SK-N-SH treated with all-trans-retinoic acid at 6 μM for 48 hours (cell line): ENCODE results near the gene GNA14.

ENCODE experiments used
- ATAC-seq: fragments of 200-7000 bp; cut with Tn5 transposase; 3 replicates; pipeline ENCODE4 v1.9.1; 2020; ENCODE audit warnings: mild to moderate bottlenecking, moderate library complexity
- ARNTL ChIP-seq: fragments of 450-650 bp; formaldehyde crosslinking; IDR thresholded peaks from 2 replicates; pipeline ENCODE4 v1.5.0; 2020; ENCODE audit warnings: low read depth, mild to moderate bottlenecking, moderate library complexity, borderline replicate concordance
- BACH2 ChIP-seq: fragments of 250-450 bp; sonication (Bioruptor Pico); IDR thresholded peaks from 2 replicates; pipeline ENCODE4 v1.9.0; 2021; ENCODE audit warnings: mild to moderate bottlenecking, borderline replicate concordance
- CSDC2 ChIP-seq: fragments of 250-450 bp; sonication (Bioruptor Pico); IDR thresholded peaks from 2 replicates; pipeline ENCODE4 v1.5.0; 2020; ENCODE audit warnings: mild to moderate bottlenecking, moderate library complexity
- CSRNP3 ChIP-seq: fragments of 250-450 bp; sonication (Bioruptor Pico); IDR thresholded peaks from 2 replicates; pipeline ENCODE4 v1.5.1; 2021; ENCODE audit warnings: mild to moderate bottlenecking, moderate library complexity
- ESRRG ChIP-seq: fragments of 250-450 bp; sonication (Bioruptor Pico); IDR thresholded peaks from 2 replicates; pipeline ENCODE4 v1.6.1; 2021; ENCODE audit warnings: mild to moderate bottlenecking
- GLIS3 ChIP-seq: fragments of 250-450 bp; sonication (Bioruptor Pico); IDR thresholded peaks from 2 replicates; pipeline ENCODE4 v1.5.0; 2020; ENCODE audit warnings: mild to moderate bottlenecking, moderate library complexity
- ISL1 ChIP-seq: fragments of 250-450 bp; sonication (Bioruptor Pico); IDR thresholded peaks from 2 replicates; pipeline ENCODE4 v2.1.2; 2022; ENCODE audit warnings: mild to moderate bottlenecking, moderate library complexity
- OSR1 ChIP-seq: fragments of 250-450 bp; sonication (Bioruptor Pico); IDR thresholded peaks from 2 replicates; pipeline ENCODE4 v1.8.0; 2022; ENCODE audit warnings: moderate library complexity, mild to moderate bottlenecking, inconsistent platforms
- PPARA ChIP-seq: fragments of 250-450 bp; sonication (Bioruptor Pico); IDR thresholded peaks from 2 replicates; pipeline ENCODE4 v1.5.0; 2020; ENCODE audit warnings: mild to moderate bottlenecking, borderline replicate concordance
- RARB ChIP-seq: fragments of 250-450 bp; sonication (Bioruptor Pico); IDR thresholded peaks from 2 replicates; pipeline ENCODE4 v1.8.0; 2021; ENCODE audit warnings: mild to moderate bottlenecking, moderate library complexity
- TCF4 ChIP-seq: fragments of 250-450 bp; sonication (Bioruptor Pico); IDR thresholded peaks from 2 replicates; pipeline ENCODE4 v1.8.0; 2021; ENCODE audit warnings: mild to moderate bottlenecking, moderate library complexity, borderline replicate concordance
- TOX ChIP-seq: fragments of 250-450 bp; sonication (Bioruptor Pico); IDR thresholded peaks from 2 replicates; pipeline ENCODE4 v1.8.0; 2021; ENCODE audit warnings: mild to moderate bottlenecking, moderate library complexity, borderline replicate concordance
- ZC3H10 ChIP-seq: fragments of 250-450 bp; sonication (Bioruptor Pico); IDR thresholded peaks from 2 replicates; pipeline ENCODE4 v1.5.1; 2021; ENCODE audit warnings: mild to moderate bottlenecking, moderate library complexity
- ZFP3 ChIP-seq: fragments of 250-450 bp; sonication (Bioruptor Pico); IDR thresholded peaks from 2 replicates; pipeline ENCODE4 v1.5.0; 2020; ENCODE audit warnings: mild to moderate bottlenecking, moderate library complexity
- ZNF565 ChIP-seq: fragments of 450-650 bp; formaldehyde crosslinking; conservative IDR thresholded peaks from 2 replicates; pipeline ENCODE4 v1.5.0; 2020; ENCODE audit warnings: low read depth, mild to moderate bottlenecking, moderate library complexity
- ZNF70 ChIP-seq: fragments of 450-650 bp; formaldehyde crosslinking; IDR thresholded peaks from 2 replicates; pipeline ENCODE4 v1.5.0; 2020; ENCODE audit warnings: mild to moderate bottlenecking, moderate library complexity
- ZNF8 ChIP-seq: fragments of 450-650 bp; formaldehyde crosslinking; IDR thresholded peaks from 2 replicates; pipeline ENCODE4 v1.5.0; 2020; ENCODE audit warnings: mild to moderate bottlenecking, moderate library complexity
- TF ChIP-seq, protein P1 (sequence below): fragments of 250-450 bp; sonication (Bioruptor Pico); IDR thresholded peaks from 2 replicates; pipeline ENCODE4 v1.5.1; 2020; ENCODE audit warnings: low read depth, mild to moderate bottlenecking, moderate library complexity
- TF ChIP-seq, protein P2 (sequence below): fragments of 250-450 bp; sonication (Bioruptor Pico); IDR thresholded peaks from 2 replicates; pipeline ENCODE4 v1.8.0; 2021; ENCODE audit warnings: low read depth, mild to moderate bottlenecking, moderate library complexity, borderline replicate concordance
- TF ChIP-seq, protein P3 (sequence below): fragments of 250-450 bp; sonication (Bioruptor Pico); IDR thresholded peaks from 2 replicates; pipeline ENCODE4 v1.5.0; 2020; ENCODE audit warnings: mild to moderate bottlenecking, moderate library complexity

GNA14 gene

DNA sequence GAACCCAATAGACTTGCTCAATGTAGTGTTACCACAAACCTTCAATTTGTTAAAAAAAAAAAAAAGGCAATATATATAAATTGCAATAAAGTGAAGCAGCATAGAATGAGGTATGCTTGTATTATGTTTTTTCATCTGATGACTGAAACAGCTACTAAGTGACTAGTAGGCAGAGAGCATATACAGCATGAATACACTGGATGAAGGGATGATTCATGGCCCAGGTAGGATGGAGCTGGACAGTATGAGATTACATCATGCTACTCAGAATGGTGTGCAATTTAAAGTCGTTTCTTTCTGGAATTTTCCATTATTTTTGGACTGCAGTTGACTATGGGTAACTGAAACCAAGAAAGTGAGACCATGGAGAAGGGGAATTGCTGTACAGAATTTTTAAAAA is 161.2 kb downstream of the GNA14 start:
- ATAC-seq, result peak; percentile 56; the same call in 2 of the 3 replicates

DNA sequence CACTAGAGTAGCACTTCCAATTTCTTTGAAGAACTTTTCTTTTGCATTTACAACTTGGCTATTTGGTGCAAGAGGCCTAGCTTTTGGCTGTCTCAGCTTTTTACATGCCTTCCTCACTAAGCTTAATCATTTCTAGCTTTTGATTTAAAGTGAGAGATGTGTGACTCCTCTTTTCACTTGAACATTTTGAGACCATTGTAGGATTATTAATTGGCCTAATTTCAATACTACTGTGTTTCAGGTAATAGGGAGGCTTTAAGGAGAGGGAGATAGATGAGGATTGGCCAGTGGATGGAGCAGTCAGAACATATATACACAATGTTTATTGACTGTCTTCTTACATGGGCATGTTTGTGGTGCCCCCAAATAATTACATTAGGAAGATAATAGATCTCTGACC is 161.7 kb downstream of the GNA14 start:
- no peak for ATAC-seq
- TF ChIP-seq CSRNP3 (CRISPR knock-in tag) (no peak), TCF4 (CRISPR knock-in tag) (no peak), GLIS3 (CRISPR knock-in tag) (no peak), ARNTL (CRISPR knock-in tag) (no peak), ESRRG (CRISPR knock-in tag) (no peak)
- TF ChIP-seq, protein P1, sequence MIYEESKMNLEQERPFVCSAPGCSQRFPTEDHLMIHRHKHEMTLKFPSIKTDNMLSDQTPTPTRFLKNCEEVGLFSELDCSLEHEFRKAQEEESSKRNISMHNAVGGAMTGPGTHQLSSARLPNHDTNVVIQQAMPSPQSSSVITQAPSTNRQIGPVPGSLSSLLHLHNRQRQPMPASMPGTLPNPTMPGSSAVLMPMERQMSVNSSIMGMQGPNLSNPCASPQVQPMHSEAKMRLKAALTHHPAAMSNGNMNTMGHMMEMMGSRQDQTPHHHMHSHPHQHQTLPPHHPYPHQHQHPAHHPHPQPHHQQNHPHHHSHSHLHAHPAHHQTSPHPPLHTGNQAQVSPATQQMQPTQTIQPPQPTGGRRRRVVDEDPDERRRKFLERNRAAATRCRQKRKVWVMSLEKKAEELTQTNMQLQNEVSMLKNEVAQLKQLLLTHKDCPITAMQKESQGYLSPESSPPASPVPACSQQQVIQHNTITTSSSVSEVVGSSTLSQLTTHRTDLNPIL, result no peak

More for the DNA sequence above, 161.2 kb downstream of the GNA14 start:
- TF ChIP-seq ISL1 (0 out of 2 replicates have a peak, but pooled peaks have one; percentile 11), ZNF8 (CRISPR knock-in tag) (no peak)
- TF ChIP-seq, all 23 proteins: peak for 1

DNA sequence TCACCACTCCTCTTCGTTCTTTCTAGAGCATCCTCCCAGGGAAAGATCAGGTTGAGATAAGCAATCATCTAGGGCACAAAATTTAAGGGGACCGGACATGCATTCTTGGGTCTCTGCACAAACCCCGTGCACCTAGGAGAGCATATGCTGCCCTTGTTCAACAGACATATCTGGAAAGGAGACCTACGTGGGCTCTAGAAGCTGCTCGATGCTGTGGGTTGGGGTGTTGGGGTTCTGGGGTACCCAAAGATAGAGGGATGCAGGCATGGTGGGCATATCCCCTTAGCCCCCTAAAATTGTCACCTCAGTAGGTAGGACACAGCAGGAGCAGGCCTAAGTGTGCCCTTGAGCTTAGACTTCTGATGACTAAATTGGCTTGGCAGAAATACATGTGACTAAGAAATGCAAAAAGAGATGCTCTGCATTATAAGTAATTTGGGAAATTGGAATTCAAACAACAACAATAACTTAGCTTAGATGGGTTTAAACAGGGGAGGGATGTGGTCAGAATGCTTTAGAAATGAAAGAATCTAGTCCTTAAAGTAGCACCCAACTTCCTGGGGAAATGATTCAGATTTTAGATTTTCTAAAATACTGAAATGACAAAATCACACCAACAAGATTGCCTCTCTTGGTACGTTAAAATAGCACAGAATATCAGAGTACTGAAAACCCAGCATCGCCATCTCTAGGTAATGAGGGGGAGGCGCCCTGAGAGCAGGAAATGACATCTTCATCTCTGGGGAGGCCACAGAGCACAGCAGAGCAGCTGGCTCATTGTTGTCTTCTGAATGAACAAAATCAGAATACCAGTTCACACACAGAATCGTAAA is 172.3 kb downstream of the GNA14 start:
- ATAC-seq, result no peak; the same call in 2 of the 3 replicates
- TF ChIP-seq ZNF70 (no peak), ZFP3 (CRISPR knock-in tag) (no peak)

- no peak for TF ChIP-seq ZNF8 (CRISPR knock-in tag)
- no peak for TF ChIP-seq ARNTL (CRISPR knock-in tag)
- no peak for TF ChIP-seq RARB (CRISPR knock-in tag)
- ATAC-seq, result no peak
These were observed 173.2 kb downstream of the GNA14 start for GRCh38 chr9:77474936-77475335.

DNA sequence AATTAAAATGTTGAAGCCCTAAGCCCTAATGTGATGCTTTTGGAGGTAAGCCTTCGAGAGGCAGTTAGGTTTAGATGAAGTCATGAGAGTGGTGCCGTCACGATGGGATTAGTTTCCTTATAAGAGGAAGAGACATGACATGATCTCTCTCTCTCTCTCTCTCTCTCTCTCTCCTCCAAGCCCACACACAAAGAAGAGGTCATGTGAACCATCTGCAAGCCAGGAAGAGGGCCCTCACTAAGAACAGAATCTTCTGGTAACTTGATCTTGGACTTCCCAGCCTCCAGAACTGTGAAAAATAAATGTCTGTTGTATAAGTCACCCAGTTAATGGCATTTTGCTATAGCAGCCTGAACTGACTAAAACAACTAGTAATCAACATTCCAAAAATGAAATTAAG is 175.5 kb downstream of the GNA14 start:
- ATAC-seq, result no peak

More for the DNA sequence above, 175.5 kb downstream of the GNA14 start:
- TF ChIP-seq, protein P1, result no peak
- TF ChIP-seq ZC3H10 (CRISPR knock-in tag), result no peak
- TF ChIP-seq RARB (CRISPR knock-in tag), result no peak
- no peak for TF ChIP-seq TCF4 (CRISPR knock-in tag)
- TF ChIP-seq ESRRG (CRISPR knock-in tag), result no peak
- no peak for TF ChIP-seq ZNF565 (CRISPR knock-in tag)
- no peak for TF ChIP-seq ZFP3 (CRISPR knock-in tag)
- TF ChIP-seq BACH2 (CRISPR knock-in tag), result no peak
- no peak for TF ChIP-seq ZNF70
- TF ChIP-seq GLIS3 (CRISPR knock-in tag), result no peak
- TF ChIP-seq, protein P2, sequence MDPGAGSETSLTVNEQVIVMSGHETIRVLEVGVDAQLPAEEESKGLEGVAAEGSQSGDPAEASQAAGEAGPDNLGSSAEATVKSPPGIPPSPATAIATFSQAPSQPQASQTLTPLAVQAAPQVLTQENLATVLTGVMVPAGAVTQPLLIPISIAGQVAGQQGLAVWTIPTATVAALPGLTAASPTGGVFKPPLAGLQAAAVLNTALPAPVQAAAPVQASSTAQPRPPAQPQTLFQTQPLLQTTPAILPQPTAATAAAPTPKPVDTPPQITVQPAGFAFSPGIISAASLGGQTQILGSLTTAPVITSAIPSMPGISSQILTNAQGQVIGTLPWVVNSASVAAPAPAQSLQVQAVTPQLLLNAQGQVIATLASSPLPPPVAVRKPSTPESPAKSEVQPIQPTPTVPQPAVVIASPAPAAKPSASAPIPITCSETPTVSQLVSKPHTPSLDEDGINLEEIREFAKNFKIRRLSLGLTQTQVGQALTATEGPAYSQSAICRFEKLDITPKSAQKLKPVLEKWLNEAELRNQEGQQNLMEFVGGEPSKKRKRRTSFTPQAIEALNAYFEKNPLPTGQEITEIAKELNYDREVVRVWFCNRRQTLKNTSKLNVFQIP (CRISPR knock-in tag), result no peak
- TF ChIP-seq ZNF8 (CRISPR knock-in tag), result no peak
- TF ChIP-seq PPARA (CRISPR knock-in tag), result no peak
- no peak for TF ChIP-seq ISL1
- no peak for TF ChIP-seq TOX
- TF ChIP-seq ARNTL (CRISPR knock-in tag), result no peak
- TF ChIP-seq CSDC2 (CRISPR knock-in tag), result no peak
- TF ChIP-seq, protein P3, sequence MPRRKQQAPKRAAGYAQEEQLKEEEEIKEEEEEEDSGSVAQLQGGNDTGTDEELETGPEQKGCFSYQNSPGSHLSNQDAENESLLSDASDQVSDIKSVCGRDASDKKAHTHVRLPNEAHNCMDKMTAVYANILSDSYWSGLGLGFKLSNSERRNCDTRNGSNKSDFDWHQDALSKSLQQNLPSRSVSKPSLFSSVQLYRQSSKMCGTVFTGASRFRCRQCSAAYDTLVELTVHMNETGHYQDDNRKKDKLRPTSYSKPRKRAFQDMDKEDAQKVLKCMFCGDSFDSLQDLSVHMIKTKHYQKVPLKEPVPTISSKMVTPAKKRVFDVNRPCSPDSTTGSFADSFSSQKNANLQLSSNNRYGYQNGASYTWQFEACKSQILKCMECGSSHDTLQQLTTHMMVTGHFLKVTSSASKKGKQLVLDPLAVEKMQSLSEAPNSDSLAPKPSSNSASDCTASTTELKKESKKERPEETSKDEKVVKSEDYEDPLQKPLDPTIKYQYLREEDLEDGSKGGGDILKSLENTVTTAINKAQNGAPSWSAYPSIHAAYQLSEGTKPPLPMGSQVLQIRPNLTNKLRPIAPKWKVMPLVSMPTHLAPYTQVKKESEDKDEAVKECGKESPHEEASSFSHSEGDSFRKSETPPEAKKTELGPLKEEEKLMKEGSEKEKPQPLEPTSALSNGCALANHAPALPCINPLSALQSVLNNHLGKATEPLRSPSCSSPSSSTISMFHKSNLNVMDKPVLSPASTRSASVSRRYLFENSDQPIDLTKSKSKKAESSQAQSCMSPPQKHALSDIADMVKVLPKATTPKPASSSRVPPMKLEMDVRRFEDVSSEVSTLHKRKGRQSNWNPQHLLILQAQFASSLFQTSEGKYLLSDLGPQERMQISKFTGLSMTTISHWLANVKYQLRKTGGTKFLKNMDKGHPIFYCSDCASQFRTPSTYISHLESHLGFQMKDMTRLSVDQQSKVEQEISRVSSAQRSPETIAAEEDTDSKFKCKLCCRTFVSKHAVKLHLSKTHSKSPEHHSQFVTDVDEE, result no peak
- no peak for TF ChIP-seq OSR1
